NOMO-1 treated with dmso at 0.1 percent for 144 hours (cell line): ENCODE data around the gene TUFM.
"Not testable (repeated sequence)": the region's sequence is repeated elsewhere in the genome, so short reads cannot be mapped to it uniquely, and the experiment has no call there.

Experiments
- DNase-seq: peaks from one replicate; lab custom pipeline; 2025; ENCODE audit not compliant: unreplicated experiment; lab: John Stamatoyannopoulos, UW

Gene TUFM

GRCh38 chr16:28839004-28839639 lies 7.0 kb downstream of the TUFM start:
- DNase-seq, result no peak

- no peak for DNase-seq
These were observed 7.6 kb downstream of the TUFM start for GRCh38 chr16:28838558-28838918.

GRCh38 chr16:28837672-28838557 lies 8.2 kb downstream of the TUFM start:
- no peak for DNase-seq

DNA sequence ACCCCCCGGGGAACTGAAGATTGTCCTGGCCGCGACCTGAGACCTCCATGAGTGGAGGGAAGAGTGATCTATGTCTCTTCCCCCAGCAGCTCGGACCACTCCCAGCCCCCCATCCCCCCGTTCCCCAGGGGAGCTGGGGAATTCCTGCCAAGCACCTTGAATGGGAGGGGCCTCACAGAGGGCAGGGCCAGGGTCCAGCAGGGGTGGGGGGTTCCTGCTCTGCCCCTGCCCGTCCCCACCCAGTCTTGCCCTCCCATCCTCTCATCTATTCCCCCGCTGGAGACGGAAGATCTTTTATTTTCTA lies 9.4 kb downstream of the TUFM start:
- DNase-seq, result no peak

DNA sequence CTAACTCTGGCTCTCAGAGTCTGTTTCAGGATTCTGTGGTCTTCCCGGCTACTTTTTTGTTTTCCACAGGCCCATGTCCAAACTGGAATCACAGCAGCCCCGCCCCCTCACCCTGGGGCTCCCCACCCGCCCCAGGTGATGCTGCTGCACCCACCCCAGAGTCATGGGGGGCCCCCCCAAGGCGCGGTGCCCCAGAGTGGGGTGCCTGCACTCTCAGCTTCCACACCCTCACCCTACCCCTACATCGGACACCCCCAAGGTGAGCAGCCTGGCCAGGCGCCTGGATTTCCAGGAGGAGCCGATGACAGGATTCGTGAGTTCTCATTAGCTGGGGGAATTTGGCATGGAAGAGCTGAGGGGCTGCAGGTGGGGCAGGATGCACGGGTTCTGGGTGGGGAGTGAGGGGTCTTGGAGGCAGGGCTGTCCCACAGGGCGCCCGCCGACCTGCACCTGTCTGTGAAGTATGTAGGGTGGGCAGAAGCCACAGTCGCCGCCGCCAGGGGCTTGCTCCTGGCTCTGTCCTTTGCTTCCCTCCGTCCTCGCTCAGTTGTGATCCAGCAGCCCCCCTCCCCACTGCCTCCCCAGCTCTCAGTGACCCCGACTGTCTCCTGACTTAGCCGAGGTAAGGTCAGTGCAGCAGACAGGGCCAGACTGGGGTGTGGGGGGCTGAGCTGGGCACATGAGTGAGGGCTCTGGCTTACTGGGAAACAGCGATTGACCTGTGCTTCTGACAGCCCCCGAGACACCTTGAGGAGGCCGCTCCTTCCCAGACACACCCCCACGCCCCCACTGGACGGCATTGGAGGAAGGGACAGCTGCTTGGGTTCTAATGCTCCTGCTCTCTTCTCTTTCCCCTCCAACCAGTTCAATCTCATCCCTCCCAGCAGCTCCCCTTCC lies 10.0 kb downstream of the TUFM start:
- no peak for DNase-seq

DNA sequence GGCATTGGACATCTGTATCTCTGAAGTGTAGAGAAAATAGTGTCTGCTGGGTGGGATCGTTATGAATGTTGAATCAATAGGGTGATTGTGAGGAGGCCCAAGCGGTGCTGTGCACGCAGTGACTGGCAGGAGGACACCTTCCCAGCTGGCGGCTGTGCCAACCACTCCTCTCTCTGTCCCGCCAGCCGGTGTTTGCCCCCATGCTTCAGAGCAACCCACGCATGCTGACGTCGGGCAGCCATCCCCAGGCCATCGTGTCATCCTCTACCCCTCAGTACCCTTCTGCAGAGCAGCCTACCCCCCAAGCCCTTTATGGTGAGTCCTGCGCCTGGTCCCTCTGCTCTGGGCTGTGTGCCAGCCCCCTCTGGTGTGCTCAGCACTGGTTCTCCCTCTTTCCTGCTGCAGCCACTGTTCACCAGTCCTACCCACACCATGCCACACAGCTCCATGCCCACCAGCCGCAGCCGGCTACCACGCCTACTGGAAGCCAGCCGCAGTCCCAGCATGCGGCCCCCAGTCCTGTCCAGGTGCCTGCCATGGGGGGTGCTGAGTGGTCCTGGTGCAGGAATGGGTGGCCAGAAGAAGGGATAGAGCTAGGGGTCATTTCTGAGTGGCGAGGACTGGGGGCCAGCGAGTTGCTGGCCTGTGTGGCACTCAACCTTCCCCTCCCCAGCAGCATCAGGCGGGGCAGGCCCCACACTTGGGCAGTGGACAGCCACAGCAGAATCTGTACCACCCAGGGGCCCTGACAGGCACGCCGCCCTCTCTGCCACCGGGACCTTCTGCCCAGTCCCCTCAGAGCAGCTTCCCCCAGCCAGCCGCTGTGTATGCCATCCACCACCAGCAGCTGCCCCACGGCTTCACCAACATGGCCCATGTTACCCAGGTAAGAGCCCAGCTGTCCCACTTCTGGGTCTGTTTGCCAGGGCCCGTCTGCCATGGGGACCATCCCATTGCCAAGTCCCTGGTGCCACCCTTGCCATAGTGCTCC lies 11.0 kb downstream of the TUFM start:
- no peak for DNase-seq

DNA sequence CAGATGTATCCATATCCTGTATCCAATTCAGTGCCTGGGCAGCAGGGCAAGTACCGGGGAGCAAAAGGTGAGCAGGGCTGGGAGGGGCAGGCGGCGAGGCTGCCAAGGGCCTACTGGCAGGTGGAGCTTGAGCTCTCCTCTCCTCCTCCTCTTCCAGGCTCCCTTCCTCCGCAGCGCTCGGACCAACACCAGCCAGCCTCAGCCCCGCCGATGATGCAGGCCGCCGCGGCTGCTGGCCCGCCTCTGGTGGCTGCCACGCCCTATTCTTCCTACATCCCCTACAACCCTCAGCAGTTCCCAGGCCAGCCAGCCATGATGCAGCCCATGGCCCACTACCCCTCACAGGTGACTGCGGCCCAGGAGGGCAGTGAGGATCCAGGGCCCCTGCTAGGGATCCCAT lies 11.8 kb downstream of the TUFM start:
- no peak for DNase-seq

DNA sequence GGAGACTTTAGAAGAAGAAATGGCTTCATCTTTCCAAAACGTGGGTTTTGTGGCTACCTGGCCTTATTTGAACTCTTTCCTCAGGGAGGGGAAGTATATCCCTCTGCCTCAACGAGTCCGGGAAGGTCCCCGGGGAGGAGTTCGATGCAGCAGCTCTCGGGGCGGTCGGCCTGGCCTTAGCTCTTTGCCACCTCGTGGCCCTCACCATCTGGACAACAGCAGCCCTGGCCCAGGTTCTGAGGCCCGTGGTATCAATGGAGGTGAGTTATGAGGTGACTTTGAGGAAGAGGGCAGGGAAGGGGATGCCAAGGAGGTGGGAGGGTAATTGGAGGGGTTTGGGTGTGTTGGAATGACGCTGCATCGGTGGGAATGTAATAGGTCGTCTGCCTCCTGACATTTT lies 15.6 kb downstream of the TUFM start:
- DNase-seq, result no peak

DNA sequence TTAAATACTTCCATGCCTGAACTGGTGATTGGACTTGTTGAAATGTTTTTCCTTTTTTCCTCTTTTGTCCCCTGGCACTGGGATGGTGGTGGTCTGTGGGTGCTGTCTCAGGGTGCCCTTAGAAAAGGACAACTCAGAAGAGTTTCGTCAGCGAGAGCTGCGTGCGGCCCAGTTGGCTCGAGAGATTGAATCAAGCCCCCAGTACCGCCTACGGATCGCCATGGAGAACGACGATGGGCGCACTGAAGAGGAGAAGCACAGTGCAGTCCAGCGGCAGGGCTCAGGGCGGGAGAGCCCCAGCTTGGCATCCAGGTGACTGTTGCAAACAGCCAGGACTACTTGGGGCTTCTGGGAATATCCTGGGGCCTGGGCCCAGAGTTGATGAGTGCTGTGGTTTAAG lies 16.4 kb downstream of the TUFM start:
- DNase-seq, result no peak

DNA sequence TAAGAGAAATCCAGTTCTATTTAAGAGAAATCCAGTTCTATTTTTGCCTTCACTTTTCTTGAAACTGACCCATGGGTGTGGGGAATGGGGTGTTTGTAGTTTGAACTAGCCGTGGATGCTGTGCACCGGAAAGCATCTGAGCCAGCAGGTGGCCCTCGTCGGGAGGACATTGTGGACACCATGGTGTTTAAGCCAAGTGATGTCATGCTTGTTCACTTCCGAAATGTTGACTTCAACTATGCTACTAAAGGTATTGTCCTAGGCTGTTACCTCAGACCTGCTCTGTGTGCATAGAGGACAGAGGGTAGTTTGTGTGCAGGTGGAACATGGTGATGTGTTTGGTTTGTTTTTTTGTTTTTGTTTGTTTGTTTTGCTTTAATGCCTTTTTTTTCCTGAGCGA lies 20.0 kb downstream of the TUFM start:
- no peak for DNase-seq

GRCh38 chr16:28824717-28824973 lies 21.5 kb downstream of the TUFM start:
- DNase-seq, result no peak

GRCh38 chr16:28823873-28824716 lies 22.1 kb downstream of the TUFM start:
- DNase-seq, result peak; percentile 98

- DNase-seq, result no peak
These were observed 22.8 kb downstream of the TUFM start for GRCh38 chr16:28823291-28823872.

DNA sequence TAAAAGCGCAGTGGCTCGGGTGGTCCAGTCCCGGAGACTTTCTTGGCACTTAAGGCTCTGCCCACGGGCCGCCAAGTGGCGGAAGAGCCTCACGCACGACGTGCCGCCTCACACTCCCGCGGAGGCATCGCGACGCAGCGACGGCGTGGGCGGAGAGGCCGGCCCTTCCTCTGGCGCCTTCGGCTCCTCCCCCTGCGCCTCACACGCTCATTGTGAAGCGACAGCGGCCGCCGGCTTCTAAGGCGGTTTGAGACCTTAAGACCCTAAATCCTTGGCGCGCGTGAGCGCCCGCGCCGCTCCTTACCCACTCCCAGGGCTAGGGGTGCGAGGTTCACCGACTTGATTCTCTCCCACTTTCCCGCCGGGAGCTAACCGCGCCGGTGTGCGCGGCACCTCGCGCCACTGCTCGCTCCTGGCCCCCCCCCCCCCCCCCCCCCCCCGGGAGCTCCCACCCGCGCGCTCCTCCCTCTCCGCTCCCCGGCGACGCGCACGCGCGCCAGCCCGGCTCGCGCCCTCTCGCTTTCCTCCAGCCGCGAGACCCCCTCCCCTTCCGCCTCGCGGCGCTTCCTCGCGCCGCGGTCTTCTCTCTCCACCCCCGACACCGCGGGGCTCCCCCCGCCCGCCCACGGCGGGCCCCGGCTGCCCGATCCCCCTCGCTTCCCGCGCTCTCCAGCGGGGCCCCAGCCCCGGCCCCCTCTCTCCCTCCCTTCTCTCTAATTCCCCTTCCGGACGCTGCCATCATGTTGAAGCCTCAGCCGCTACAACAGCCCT lies 23.4 kb downstream of the TUFM start, which contains the start of gene ATXN2L:
TSS of gene ATXN2L (plus strand) at position 480 of the 771 bp plus-strand sequence. CDS start at position 741, 261 bp downstream.
- DNase-seq, result peak; percentile 90

DNA sequence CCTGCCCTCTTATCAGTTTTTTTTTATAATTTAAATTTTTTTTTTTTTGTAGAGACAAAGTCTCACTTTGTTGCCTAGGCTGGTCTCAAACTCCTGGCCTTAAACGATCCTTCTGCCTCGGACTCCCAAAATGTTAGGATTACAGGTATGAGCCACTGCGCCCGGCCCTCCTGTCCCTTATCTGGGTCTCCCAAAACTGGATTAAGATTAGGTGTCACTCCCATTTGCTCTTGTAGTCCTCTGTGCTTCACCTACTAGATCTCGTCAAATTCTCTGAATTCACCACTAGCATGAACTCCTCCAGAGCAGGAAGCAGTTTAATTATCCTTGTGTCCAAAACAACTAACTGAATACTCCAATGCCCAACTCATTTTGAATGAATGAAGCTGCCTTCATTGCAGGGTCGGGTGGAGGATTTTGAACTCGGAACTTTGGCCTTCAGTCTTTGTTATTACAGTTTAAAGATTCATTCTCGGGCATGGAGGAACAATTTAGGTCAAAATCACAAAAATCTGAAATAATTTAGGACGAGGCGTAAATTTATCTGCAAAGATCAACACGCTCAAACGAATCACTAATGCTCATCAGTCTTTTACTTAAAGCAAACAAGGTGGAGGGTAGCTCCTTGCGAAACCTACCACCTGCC lies 24.2 kb downstream of the TUFM start:
- no peak for DNase-seq

DNA sequence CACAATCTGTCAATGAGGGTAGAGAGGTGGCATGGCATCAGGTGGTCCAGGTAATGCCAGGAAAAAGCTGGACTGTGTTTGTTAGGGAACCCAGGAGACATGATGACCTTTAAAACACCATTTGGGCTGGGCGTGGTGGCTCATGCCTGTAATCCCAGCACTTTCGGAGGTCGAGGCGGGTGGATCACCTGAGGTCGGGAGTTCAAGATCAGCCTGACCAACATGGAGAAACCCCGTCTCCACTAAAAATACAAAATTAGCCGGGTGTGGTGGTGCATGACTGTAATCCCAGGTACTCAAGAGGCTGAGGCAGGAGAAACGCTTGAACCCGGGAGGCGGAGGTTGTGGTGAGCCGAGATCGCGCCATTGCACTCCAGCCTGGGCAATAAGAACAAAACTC lies 25.6 kb downstream of the TUFM start:
- DNase-seq, result not testable (repeated sequence)

DNA sequence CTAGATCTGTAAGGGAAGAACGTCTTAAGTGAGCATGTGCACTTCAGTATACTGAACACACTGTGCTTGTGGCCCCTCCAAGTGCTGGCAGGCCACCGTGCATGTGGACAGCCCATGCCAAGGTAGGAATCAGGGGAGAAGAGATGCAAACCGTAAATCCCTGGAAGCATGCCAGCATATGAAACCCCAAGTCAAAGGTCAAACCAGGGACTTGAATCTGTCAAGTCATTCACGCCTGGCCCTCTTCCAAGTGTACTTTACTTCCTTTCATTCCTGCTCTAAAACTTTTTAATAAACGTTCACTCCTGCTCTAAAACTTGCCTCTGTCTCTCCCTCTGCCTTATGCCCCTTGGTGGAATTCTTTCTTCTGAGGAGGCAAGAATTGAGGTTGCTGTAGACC lies 26.1 kb downstream of the TUFM start:
- DNase-seq, result no peak

- DNase-seq, result not testable (repeated sequence)
These were observed 38.6 kb downstream of the TUFM start for GRCh38 chr16:28807445-28808120.
